ENCODE data around the gene TUBG1. TPM values are rescaled to one million over a fixed set of nuclear protein-coding genes. Genes with fewer than 3 reads are reported as not detected.

Gene TUBG1
- 70.1 and 72.5 TPM in 2 replicates for polyA plus RNA-seq (2013)

DNA sequence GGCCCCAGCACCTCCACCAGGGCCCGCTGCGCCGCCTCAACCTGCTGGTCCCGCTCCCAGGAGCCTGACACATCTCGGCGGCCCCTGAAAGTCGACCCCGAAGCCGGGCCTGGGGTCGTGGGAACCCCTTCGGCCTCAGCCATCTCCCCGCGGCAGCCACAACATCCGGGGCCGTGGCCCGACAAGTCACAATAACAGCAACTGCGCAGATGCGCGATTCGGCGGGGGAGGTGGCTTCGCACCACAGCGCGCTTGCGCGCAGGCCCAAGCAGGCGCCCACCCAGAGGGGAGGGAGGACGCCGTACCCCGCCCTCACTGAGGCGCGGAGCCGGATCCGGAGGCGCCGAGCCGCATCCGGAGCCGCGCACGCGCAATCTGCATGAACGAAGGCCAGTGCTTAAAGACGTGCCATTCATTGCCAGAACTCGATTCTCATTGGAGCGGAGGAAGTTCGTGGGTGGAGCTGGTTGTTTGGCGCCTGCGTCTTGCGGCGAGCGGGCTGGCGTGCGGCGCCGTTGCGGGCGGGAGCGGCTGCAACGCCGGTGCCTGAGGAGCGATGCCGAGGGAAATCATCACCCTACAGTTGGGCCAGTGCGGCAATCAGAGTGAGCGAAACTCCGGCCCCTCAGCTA lies at the start of gene TUBG1, which contains the start of gene RETREG3:
Gene TUBG1, plus strand, starts transcription at position 502 of the 632 bp plus-strand sequence. Its CDS starts 55 bp downstream, at position 557.
Gene RETREG3, minus strand, starts transcription at position 193 of the 632 bp plus-strand sequence. Its CDS starts 50 bp downstream, at position 143.
- H2BK5ac ChIP-seq (ENCODE audit: low read depth, low read length, poor library complexity) = peak within 1 kb of the TSS; percentile 70
- peak within 1 kb of the TSS; percentile 66 for H3K23ac ChIP-seq (ENCODE audit: low read length)
- H3K4me2 ChIP-seq (ENCODE audit: low read length) = peak within 1 kb of the TSS; percentile 97
- H3K9ac ChIP-seq (ENCODE audit: low read length) = peak within 1 kb of the TSS; percentile 97
- H2BK120ac ChIP-seq (ENCODE audit: insufficient read depth, low read length, poor library complexity) = peak within 1 kb of the TSS; percentile 64
- H3K18ac ChIP-seq (ENCODE audit: low read length) = peak within 1 kb of the TSS; percentile 85
- H3K9me3 ChIP-seq (ENCODE audit: insufficient read depth, low read depth, low read length) = peaks cover 3% of the 10 kb centered on the region
- H3K4me3 ChIP-seq (ENCODE audit: low read depth, low read length) = peak within 1 kb of the TSS; percentile 97
- H4K12ac ChIP-seq (ENCODE audit: low read depth, low read length) = peak within 1 kb of the TSS; percentile 84
- peak within 1 kb of the TSS; percentile 70 for H3K14ac ChIP-seq (ENCODE audit: low read length)
- H3K4ac ChIP-seq (ENCODE audit: low read depth, low read length) = peak within 1 kb of the TSS; percentile 77
- H3K79me2 ChIP-seq (ENCODE audit: control insufficient read depth, insufficient read depth, low read length, poor library complexity) = peaks cover 8% of the 10 kb centered on the region
- no CpG with 5 or more reads among the region's 66 CpGs for WGBS (ENCODE audit: extremely low coverage, insufficient coverage, insufficient read length)
- peaks cover 8% of the 10 kb centered on the region for H3K79me1 ChIP-seq (ENCODE audit: low read length)
- H4K91ac ChIP-seq (ENCODE audit: low read depth, low read length) = peak within 1 kb of the TSS; percentile 84
- peak; percentile 100 for DNase-seq
- H3K27ac ChIP-seq (ENCODE audit: low read depth, low read length) = peak within 1 kb of the TSS; percentile 80
- H3K36me3 ChIP-seq (ENCODE audit: control insufficient read depth in 1 of 2, insufficient read depth in 2 of 2, low read length in 2 of 2) = peaks cover 21 to 24% of the 10 kb centered on the region in 2 experiments
- H3K4me1 ChIP-seq (ENCODE audit: control insufficient read depth in 1 of 2, insufficient read depth in 2 of 2, low read length in 2 of 2) = peaks cover 0 to 5% of the 10 kb centered on the region in 2 experiments
- H2AK5ac ChIP-seq (ENCODE audit: low read length) = peak within 1 kb of the TSS; percentile 45
- peak within 1 kb of the TSS; percentile 58 for H2AFZ ChIP-seq (ENCODE audit: insufficient read depth, low read length, poor library complexity)
- peak within 1 kb of the TSS; percentile 10 for H2BK12ac ChIP-seq (ENCODE audit: low read length)
- peak within 1 kb of the TSS; percentile 89 for H4K8ac ChIP-seq (ENCODE audit: low read depth, low read length)
- no peaks in the 10 kb centered on the region for H3K27me3 ChIP-seq (ENCODE audit: insufficient read depth, low read length)

DNA sequence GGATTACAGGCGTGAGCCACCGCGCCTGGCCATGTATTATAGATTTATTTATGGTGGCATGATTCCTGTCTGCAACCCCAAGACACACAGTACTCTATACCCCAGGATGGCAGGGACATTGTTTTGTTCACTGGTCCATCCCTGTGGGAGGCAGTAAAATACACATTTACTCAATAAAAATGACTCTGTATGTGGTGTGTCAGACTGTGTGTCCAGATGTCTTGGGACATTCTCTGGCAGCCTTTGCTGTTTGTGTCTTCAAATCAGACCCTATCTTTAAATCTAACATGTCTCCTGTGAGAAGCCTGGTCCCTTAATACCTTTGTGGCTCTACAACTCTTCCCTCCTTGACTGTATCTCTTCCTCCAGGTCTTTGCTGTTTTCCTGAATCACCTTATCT lies 49.2 kb upstream of the TUBG1 start:
- Histone ChIP-seq H4K8ac (ENCODE audit: low read depth, low read length) (no peak overlapping the region), H2AFZ (ENCODE audit: insufficient read depth, low read length, poor library complexity) (no peak overlapping the region), H3K79me1 (ENCODE audit: low read length) (peaks cover 4% of the 10 kb centered on the region), H3K23ac (ENCODE audit: low read length) (no peak overlapping the region), H3K4me2 (ENCODE audit: low read length) (no peak overlapping the region), H3K27me3 (ENCODE audit: insufficient read depth, low read length) (no peaks in the 10 kb centered on the region), H3K14ac (ENCODE audit: low read length) (no peak overlapping the region), H3K79me2 (ENCODE audit: control insufficient read depth, insufficient read depth, low read length, poor library complexity) (peaks cover 4% of the 10 kb centered on the region), H2BK120ac (ENCODE audit: insufficient read depth, low read length, poor library complexity) (no peak overlapping the region), H3K27ac (ENCODE audit: low read depth, low read length) (no peak overlapping the region), H3K9me3 (ENCODE audit: insufficient read depth, low read depth, low read length) (no peaks in the 10 kb centered on the region), H2AK5ac (ENCODE audit: low read length) (no peak overlapping the region), H3K4me1 (ENCODE audit: control insufficient read depth in 1 of 2, insufficient read depth in 2 of 2, low read length in 2 of 2) (peaks cover 8 to 9% of the 10 kb centered on the region in 2 experiments), H3K36me3 (ENCODE audit: control insufficient read depth in 1 of 2, insufficient read depth in 2 of 2, low read length in 2 of 2) (peaks cover 14 to 15% of the 10 kb centered on the region in 2 experiments), H3K4me3 (ENCODE audit: low read depth, low read length) (no peak overlapping the region), H4K91ac (ENCODE audit: low read depth, low read length) (no peak overlapping the region), H3K9ac (ENCODE audit: low read length) (no peak overlapping the region), H4K12ac (ENCODE audit: low read depth, low read length) (no peak overlapping the region), H2BK12ac (ENCODE audit: low read length) (no peak overlapping the region), H3K4ac (ENCODE audit: low read depth, low read length) (no peak overlapping the region), H2BK5ac (ENCODE audit: low read depth, low read length, poor library complexity) (no peak overlapping the region), H3K18ac (ENCODE audit: low read length) (no peak overlapping the region)
- DNase-seq = no peak
- no CpG with 5 or more reads among the region's 3 CpGs for WGBS (ENCODE audit: extremely low coverage, insufficient coverage, insufficient read length)

GRCh38 chr17:42561897-42562387 lies 47.5 kb upstream of the TUBG1 start, which contains the start of gene COASY:
Gene COASY, plus strand, starts transcription at chr17:42562148. Its CDS starts 475 bp downstream, at chr17:42562623.
- peak within 1 kb of the TSS; percentile 73 for H3K14ac ChIP-seq (ENCODE audit: low read length)
- peak within 1 kb of the TSS; percentile 96 for H4K12ac ChIP-seq (ENCODE audit: low read depth, low read length)
- H3K9ac ChIP-seq (ENCODE audit: low read length) = peak within 1 kb of the TSS; percentile 83
- WGBS (ENCODE audit: extremely low coverage, insufficient coverage, insufficient read length) = no CpG with 5 or more reads among the region's 26 CpGs
- peak; percentile 94 to 100 for DNase-seq
- peak within 1 kb of the TSS; percentile 19 for H2AFZ ChIP-seq (ENCODE audit: insufficient read depth, low read length, poor library complexity)
- peaks cover 26 to 29% of the 10 kb centered on the region in 2 experiments for H3K36me3 ChIP-seq (ENCODE audit: control insufficient read depth in 1 of 2, insufficient read depth in 2 of 2, low read length in 2 of 2)
- peak within 1 kb of the TSS; percentile 82 for H3K4ac ChIP-seq (ENCODE audit: low read depth, low read length)
- peak within 1 kb of the TSS; percentile 5 for H2BK5ac ChIP-seq (ENCODE audit: low read depth, low read length, poor library complexity)
- peak within 1 kb of the TSS; percentile 90 for H2AK5ac ChIP-seq (ENCODE audit: low read length)
- H2BK12ac ChIP-seq (ENCODE audit: low read length) = no peak within 1 kb of the TSS
- H4K91ac ChIP-seq (ENCODE audit: low read depth, low read length) = peak within 1 kb of the TSS; percentile 92
- H3K4me2 ChIP-seq (ENCODE audit: low read length) = peak within 1 kb of the TSS; percentile 77
- H3K79me1 ChIP-seq (ENCODE audit: low read length) = peaks cover 8% of the 10 kb centered on the region
- H3K23ac ChIP-seq (ENCODE audit: low read length) = no peak within 1 kb of the TSS
- peak within 1 kb of the TSS; percentile 46 for H2BK120ac ChIP-seq (ENCODE audit: insufficient read depth, low read length, poor library complexity)
- H3K9me3 ChIP-seq (ENCODE audit: insufficient read depth, low read depth, low read length) = no peaks in the 10 kb centered on the region
- peak within 1 kb of the TSS; percentile 37 for H3K18ac ChIP-seq (ENCODE audit: low read length)
- no peaks in the 10 kb centered on the region for H3K27me3 ChIP-seq (ENCODE audit: insufficient read depth, low read length)
- H3K79me2 ChIP-seq (ENCODE audit: control insufficient read depth, insufficient read depth, low read length, poor library complexity) = peaks cover 4% of the 10 kb centered on the region
- peak within 1 kb of the TSS; percentile 43 for H3K27ac ChIP-seq (ENCODE audit: low read depth, low read length)
- peaks cover 10 to 12% of the 10 kb centered on the region in 2 experiments for H3K4me1 ChIP-seq (ENCODE audit: control insufficient read depth in 1 of 2, insufficient read depth in 2 of 2, low read length in 2 of 2)
- peak within 1 kb of the TSS; percentile 87 for H4K8ac ChIP-seq (ENCODE audit: low read depth, low read length)
- peak within 1 kb of the TSS; percentile 85 for H3K4me3 ChIP-seq (ENCODE audit: low read depth, low read length)

DNA sequence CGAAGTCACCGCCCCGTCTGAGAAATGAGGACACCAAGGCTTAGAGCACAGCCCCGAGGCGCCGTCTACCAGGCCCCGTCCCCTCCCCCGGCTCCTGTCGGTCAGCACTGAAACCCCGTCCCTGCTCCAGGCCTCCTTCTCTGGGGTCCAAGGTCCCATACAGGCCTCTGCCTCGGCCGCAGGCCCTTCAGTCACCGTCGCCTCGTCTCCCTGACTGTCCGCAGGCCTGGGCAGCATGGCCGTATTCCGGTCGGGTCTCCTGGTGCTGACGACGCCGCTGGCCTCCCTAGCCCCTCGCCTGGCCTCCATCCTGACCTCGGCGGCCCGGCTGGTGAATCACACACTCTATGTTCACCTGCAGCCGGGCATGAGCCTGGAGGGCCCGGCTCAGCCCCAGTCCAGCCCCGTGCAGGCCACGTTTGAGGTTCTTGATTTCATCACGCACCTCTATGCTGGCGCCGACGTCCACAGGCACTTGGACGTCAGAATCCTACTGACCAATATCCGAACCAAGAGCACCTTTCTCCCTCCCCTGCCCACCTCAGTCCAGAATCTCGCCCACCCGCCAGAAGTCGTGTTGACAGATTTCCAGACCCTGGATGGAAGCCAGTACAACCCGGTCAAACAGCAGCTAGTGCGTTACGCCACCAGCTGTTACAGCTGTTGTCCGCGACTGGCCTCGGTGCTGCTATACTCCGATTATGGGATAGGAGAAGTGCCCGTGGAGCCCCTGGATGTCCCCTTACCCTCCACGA lies 46.9 kb upstream of the TUBG1 start:
- Histone ChIP-seq H3K27me3 (ENCODE audit: insufficient read depth, low read length) (no peaks in the 10 kb centered on the region), H3K4me2 (ENCODE audit: low read length) (peak overlapping the region; percentile 77), H3K9me3 (ENCODE audit: insufficient read depth, low read depth, low read length) (no peaks in the 10 kb centered on the region), H2BK120ac (ENCODE audit: insufficient read depth, low read length, poor library complexity) (peak overlapping the region; percentile 5), H3K14ac (ENCODE audit: low read length) (peak overlapping the region; percentile 66), H4K12ac (ENCODE audit: low read depth, low read length) (peak overlapping the region; percentile 26), H3K79me2 (ENCODE audit: control insufficient read depth, insufficient read depth, low read length, poor library complexity) (peaks cover 10% of the 10 kb centered on the region), H3K9ac (ENCODE audit: low read length) (peak overlapping the region; percentile 83), H2BK12ac (ENCODE audit: low read length) (no peak overlapping the region), H3K4ac (ENCODE audit: low read depth, low read length) (peak overlapping the region; percentile 63), H3K18ac (ENCODE audit: low read length) (peak overlapping the region; percentile 37), H3K4me1 (ENCODE audit: control insufficient read depth in 1 of 2, insufficient read depth in 2 of 2, low read length in 2 of 2) (peaks cover 11 to 14% of the 10 kb centered on the region in 2 experiments), H3K36me3 (ENCODE audit: control insufficient read depth in 1 of 2, insufficient read depth in 2 of 2, low read length in 2 of 2) (peaks cover 26 to 29% of the 10 kb centered on the region in 2 experiments), H2AK5ac (ENCODE audit: low read length) (peak overlapping the region; percentile 90), H3K23ac (ENCODE audit: low read length) (no peak overlapping the region), H4K8ac (ENCODE audit: low read depth, low read length) (peak overlapping the region; percentile 87), H4K91ac (ENCODE audit: low read depth, low read length) (peak overlapping the region; percentile 81), H3K27ac (ENCODE audit: low read depth, low read length) (peak overlapping the region; percentile 43), H3K79me1 (ENCODE audit: low read length) (peaks cover 14% of the 10 kb centered on the region), H2BK5ac (ENCODE audit: low read depth, low read length, poor library complexity) (peak overlapping the region; percentile 5), H2AFZ (ENCODE audit: insufficient read depth, low read length, poor library complexity) (peak overlapping the region; percentile 9), H3K4me3 (ENCODE audit: low read depth, low read length) (peak overlapping the region; percentile 85)
- WGBS (ENCODE audit: extremely low coverage, insufficient coverage, insufficient read length) = no CpG with 5 or more reads among the region's 48 CpGs
- DNase-seq = peak; percentile 75 to 86
